Nephron (organoid): ENCODE measurements around the gene NAA10.

Experiments
- H3K27ac Mint-ChIP-seq, 3 experiments: 2 replicates each; pipeline ENCODE4 v1.8.0; 2020; ENCODE audit warnings: mixed read lengths in 3 of 3, mild to moderate bottlenecking in 2 of 3, moderate library complexity in 1 of 3
- H3K27me3 Mint-ChIP-seq: 2 replicates; pipeline ENCODE4 v1.8.0; 2021; ENCODE audit warnings: low read depth, mild to moderate bottlenecking, moderate library complexity, mixed read lengths
- H3K36me3 Mint-ChIP-seq: 2 replicates; pipeline ENCODE4 v1.8.0; 2020; ENCODE audit warnings: low read depth, mixed read lengths
- H3K4me1 Mint-ChIP-seq: 2 replicates; pipeline ENCODE4 v1.8.0; 2020; ENCODE audit warnings: mixed read lengths
- H3K4me3 Mint-ChIP-seq, 3 experiments: 2 replicates each; pipeline ENCODE4 v1.8.0; 2020; ENCODE audit warnings: mild to moderate bottlenecking in 3 of 3, mixed read lengths in 3 of 3, moderate library complexity in 2 of 3
- H3K9me3 Mint-ChIP-seq: 2 replicates; pipeline ENCODE4 v1.8.0; 2020; ENCODE audit warnings: mixed read lengths
- CTCF ChIP-seq, 3 experiments: fragments of 200-600 bp; sonication (generic); IDR thresholded peaks; one replicate each; pipeline ENCODE4 v1.5.0; 2021; ENCODE audit warnings: antibody characterized with exemption in 3 of 3; ENCODE audit not compliant: unreplicated experiment in 3 of 3

The NAA10 gene

DNA sequence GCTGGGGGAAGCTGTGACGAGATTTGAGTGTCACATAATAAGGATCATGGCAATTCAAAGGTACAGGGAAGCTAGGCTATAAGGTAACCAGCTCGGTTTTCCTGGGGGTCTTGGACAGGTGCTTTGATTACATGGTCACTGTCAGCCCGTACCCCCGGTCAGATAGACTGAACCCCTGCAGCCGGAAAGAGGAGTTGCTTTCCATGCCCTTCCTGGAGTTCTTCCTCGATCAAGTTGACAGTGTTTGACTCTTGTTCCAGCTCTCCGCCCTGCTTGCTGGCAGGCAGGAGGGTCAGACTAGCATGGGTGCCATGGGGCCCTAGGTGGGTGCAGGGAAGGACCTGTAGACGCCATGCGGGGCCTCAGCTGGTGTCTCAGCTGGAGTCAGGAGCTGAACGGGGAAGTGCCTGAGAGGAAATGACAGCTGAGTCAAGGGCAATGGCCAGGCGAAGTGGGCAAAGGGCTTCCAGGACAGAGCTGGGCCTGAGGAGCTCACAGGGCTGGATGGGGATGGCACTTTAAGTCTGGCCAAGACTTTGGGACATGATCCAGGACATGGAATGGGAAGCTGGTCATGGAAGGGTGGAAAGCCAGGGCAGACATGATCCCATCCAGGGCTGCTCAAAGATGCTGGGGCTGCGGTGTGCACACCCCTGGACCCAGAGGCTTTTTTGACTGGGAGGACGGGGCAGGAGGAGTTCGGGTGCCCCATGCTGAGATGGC lies 39.3 kb upstream of the NAA10 start:
- Mint-ChIP-seq H3K4me3 (peak overlapping the region; percentile 91 to 98 (median 92)), H3K36me3 (no peaks in the 10 kb centered on the region), H3K27me3 (no peaks in the 10 kb centered on the region), H3K9me3 (no peaks in the 10 kb centered on the region), H3K27ac (peak overlapping the region; percentile 99 to 100 (median 100)), H3K4me1 (peaks cover 32% of the 10 kb centered on the region)
- no peak for TF ChIP-seq CTCF (IDR thresholded peaks at IDR 0.05; ENCODE audit: unreplicated experiment in 3 of 3)

DNA sequence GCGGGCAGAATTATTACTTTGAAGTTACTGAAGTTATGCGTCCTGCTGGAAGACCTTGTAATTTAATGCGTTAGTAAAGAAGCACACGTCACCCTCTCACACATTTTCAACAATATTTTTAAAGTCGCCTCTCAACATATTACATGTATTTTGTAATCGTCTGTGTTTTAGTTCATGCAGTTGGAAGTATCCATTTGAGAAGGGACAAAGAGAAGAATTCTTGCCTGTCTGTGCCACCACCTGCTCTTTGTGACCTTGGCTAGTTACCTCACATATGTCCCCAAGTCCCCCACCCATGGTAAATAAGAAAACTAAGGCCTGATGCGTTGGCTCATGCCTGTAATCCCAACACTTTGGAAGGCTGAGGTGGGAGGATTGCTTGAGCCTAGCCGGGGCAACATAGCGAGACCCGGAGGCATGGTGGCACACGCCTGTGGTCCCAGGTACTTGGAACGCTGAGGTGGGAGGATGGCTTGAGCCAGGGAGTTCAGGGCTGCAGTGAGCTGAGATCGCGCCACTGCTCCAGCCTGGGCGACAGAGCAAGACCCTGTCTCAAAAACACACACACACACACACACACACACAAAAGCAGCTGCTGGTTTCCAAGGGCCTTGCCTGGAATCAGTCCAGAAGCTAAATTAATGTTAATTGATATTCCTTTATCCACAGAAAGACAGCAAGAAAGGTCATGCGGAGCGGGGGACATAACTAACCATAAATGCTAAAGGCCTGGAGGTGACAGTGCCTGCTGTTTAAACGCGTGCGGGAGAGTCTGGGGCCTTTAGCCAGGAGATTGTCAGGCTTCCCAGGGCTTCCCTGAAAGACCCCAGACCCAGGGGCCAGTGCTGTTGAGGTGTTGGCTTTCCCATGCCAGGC lies 38.5 kb upstream of the NAA10 start:
- H3K27me3 Mint-ChIP-seq = no peaks in the 10 kb centered on the region
- TF ChIP-seq CTCF (IDR thresholded peaks at IDR 0.05; ENCODE audit: unreplicated experiment in 3 of 3) = no peak
- no peaks in the 10 kb centered on the region for H3K9me3 Mint-ChIP-seq
- H3K27ac Mint-ChIP-seq = peak overlapping the region; percentile 99 to 100 (median 100)
- H3K4me1 Mint-ChIP-seq = peaks cover 40% of the 10 kb centered on the region
- H3K4me3 Mint-ChIP-seq = peak overlapping the region; percentile 91 to 98 (median 92)
- no peaks in the 10 kb centered on the region for H3K36me3 Mint-ChIP-seq

DNA sequence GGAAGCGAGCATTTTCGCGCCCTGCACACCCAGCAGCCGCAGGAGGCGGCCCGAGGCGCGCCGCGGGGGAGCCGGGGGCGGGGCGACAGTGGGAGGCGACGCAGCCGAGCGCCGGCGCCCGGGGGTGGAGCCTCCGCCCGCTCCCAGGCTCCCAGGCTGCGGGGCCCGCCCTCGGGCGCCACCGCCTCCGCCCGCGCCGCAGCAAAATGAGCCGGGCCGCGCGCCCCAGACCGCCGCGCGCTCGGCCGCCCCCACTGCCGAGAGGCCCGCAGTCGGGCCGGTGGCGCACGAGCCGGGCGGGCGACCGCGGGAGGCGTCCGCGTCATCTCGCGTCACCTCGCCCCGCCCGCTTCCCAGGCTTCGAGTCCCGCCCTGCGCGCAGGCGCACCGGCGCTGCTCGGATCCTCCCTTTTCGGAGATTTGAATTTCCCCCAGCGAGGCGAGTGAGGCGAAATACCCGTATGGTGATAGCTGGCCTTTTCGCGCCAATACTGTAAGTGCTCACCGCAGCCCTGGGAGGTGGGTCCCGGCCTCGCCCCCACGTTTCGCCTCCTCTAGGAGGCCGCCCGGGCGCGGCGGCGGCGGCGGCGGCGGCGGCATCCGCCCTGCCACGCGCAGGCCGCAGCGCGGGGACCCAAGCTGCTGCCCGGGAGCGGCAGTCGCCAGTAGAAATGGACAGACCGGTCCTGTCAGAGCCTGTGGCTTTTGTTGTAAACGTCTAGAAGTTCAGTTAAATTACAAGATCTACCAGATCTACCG lies 37.7 kb upstream of the NAA10 start, which contains the start of gene TMEM187:
TMEM187 (plus strand) TSS at position 387 of the 759 bp plus-strand sequence. CDS start 9,309 bp downstream, outside the sequence.
- peaks cover 2% of the 10 kb centered on the region for H3K36me3 Mint-ChIP-seq
- H3K27ac Mint-ChIP-seq = peak within 1 kb of the TSS; percentile 99 to 100 (median 100)
- peaks cover 48% of the 10 kb centered on the region for H3K4me1 Mint-ChIP-seq
- no peaks in the 10 kb centered on the region for H3K9me3 Mint-ChIP-seq
- H3K4me3 Mint-ChIP-seq = peak within 1 kb of the TSS; percentile 96 to 100 (median 100)
- peaks cover under 1% of the 10 kb centered on the region for H3K27me3 Mint-ChIP-seq
- no peak for TF ChIP-seq CTCF (IDR thresholded peaks at IDR 0.05; ENCODE audit: unreplicated experiment in 3 of 3)

- H3K27me3 Mint-ChIP-seq = peaks cover 5% of the 10 kb centered on the region
These were observed 36.9 kb upstream of the NAA10 start, which contains the start of gene HCFC1 for GRCh38 chrX:153971450-153972367. Gene HCFC1, minus strand, starts transcription at chrX:153971818. Its CDS starts 978 bp downstream, at chrX:153970840.

More at GRCh38 chrX:153971450-153972367, 36.9 kb upstream of the NAA10 start, which contains the start of gene HCFC1:
- no peaks in the 10 kb centered on the region for H3K9me3 Mint-ChIP-seq
- TF ChIP-seq CTCF (IDR thresholded peaks at IDR 0.05; ENCODE audit: unreplicated experiment in 3 of 3) = no peak
- H3K4me3 Mint-ChIP-seq = peak within 1 kb of the TSS; percentile 96 to 100 (median 100)
- peak within 1 kb of the TSS; percentile 99 to 100 (median 100) for H3K27ac Mint-ChIP-seq
- peaks cover 56% of the 10 kb centered on the region for H3K4me1 Mint-ChIP-seq
- H3K36me3 Mint-ChIP-seq = peaks cover 6% of the 10 kb centered on the region
